K562 (cell line): ENCODE measurements around the gene OR10G8. TPM values are rescaled to one million over a fixed set of nuclear protein-coding genes. Genes with fewer than 3 reads are reported as not detected.

ENCODE experiments used
- ATAC-seq: fragments of 200-7000 bp; cut with Tn5 transposase; 3 replicates; pipeline ENCODE4 v1.9.1; 2020; ENCODE audit warnings: moderate library complexity
- BruUV-seq: library from RNA; stranded (reverse); fragments of 400-500 nt; replicated peaks from 2 replicates; lab custom pipeline; 2021; lab: Mats Ljungman, UMichigan
- CTCF ChIA-PET: fragments of 300-600 bp; formaldehyde crosslinking; extraction: SDS; loops from one replicate; lab custom pipeline; 2021; ENCODE audit warnings: low intra/inter-chr PET ratio; lab: Yijun Ruan, JAX
- POLR2A ChIA-PET: fragments of 300-600, 350-650 bp; sonication (Branson Sonifier 250); formaldehyde crosslinking; extraction: SDS; loops from one replicate; lab custom pipeline; 2021; ENCODE audit warnings: antibody characterized with exemption, inconsistent platforms; lab: Yijun Ruan, JAX
- DNase-seq, 4 experiments: peaks; one replicate each; pipeline versions ENCODE4 v3.0.0 to v3.0.0-alpha.2; 2011 to 2018; ENCODE audit warnings: low spot score in 3 of 4, mixed read lengths in 3 of 4; ENCODE audit errors: extremely low read depth in 1 of 4
- FAIRE-seq: peaks from 2 replicates; lab custom pipeline; 2011; peaks lifted over from hg19 to GRCh38; lab: Jason Lieb, UNC
- H2AFZ ChIP-seq: 2 replicates; pipeline ENCODE4 v1.6.0; 2011; ENCODE audit warnings: low read depth, low read length, control low read depth, inconsistent platforms
- H3K27ac ChIP-seq: fragments of 200-600 bp; 3 replicates; pipeline ENCODE4 v1.8.0; 2011; ENCODE audit warnings: low read depth, mild to moderate bottlenecking, control low read depth, inconsistent platforms, low read length, moderate library complexity, mixed read lengths; ENCODE audit errors: extremely low read depth
- H3K27me3 ChIP-seq, 2 experiments: fragments of 300-600 bp in 1 of 2; 2 replicates in 1 of 2; 3 replicates in 1 of 2; pipeline versions ENCODE4 v1.6.0 to v1.8.0; 2011; ENCODE audit warnings: inconsistent platforms in 2 of 2, low read length in 2 of 2, mild to moderate bottlenecking in 1 of 2, mixed read lengths in 1 of 2, moderate library complexity in 1 of 2; ENCODE audit not compliant: control insufficient read depth in 2 of 2, insufficient read depth in 2 of 2
- H3K36me3 ChIP-seq: fragments of 300-600 bp; 3 replicates; pipeline ENCODE4 v1.8.0; 2011; ENCODE audit warnings: mild to moderate bottlenecking, low read length, inconsistent platforms; ENCODE audit not compliant: control insufficient read depth, insufficient read depth
- H3K4me1 ChIP-seq, 2 experiments: fragments of 200-600 bp in 1 of 2; replicated peaks in 1 of 2; 2 replicates in 1 of 2; 3 replicates in 1 of 2; pipeline versions ENCODE4 v1.5.1 to v1.8.0; 2011; ENCODE audit warnings: inconsistent platforms in 2 of 2, low read length in 2 of 2, mild to moderate bottlenecking in 1 of 2, mixed read lengths in 1 of 2, moderate library complexity in 1 of 2; ENCODE audit not compliant: control insufficient read depth in 2 of 2, insufficient read depth in 2 of 2
- H3K4me2 ChIP-seq: 2 replicates; pipeline ENCODE4 v1.6.1; 2011; ENCODE audit warnings: low read length, control low read depth, inconsistent platforms, mixed read lengths; ENCODE audit not compliant: insufficient read depth
- H3K4me3 ChIP-seq: fragments of 200-600 bp; sonication (generic), shearing (Covaris generic); 2 replicates; pipeline ENCODE4 v1.5.1; 2016; ENCODE audit warnings: control low read depth, inconsistent platforms
- H3K79me2 ChIP-seq: fragments of 200-600 bp; 3 replicates; pipeline ENCODE4 v1.8.0; 2011; ENCODE audit warnings: low read length, inconsistent platforms; ENCODE audit not compliant: control insufficient read depth, insufficient read depth
- H3K9ac ChIP-seq, 2 experiments: 2 replicates each; pipeline versions ENCODE4 v1.6.0 to v1.6.1; 2011; ENCODE audit warnings: low read depth in 2 of 2, low read length in 2 of 2, control low read depth in 1 of 2, inconsistent platforms in 1 of 2, mild to moderate bottlenecking in 1 of 2, mixed read lengths in 1 of 2; ENCODE audit not compliant: insufficient read depth in 1 of 2
- H3K9me1 ChIP-seq: one replicate; pipeline ENCODE4 v1.6.0; 2011; ENCODE audit warnings: inconsistent platforms, mild to moderate bottlenecking, low read length, moderate library complexity; ENCODE audit not compliant: control insufficient read depth, insufficient read depth
- H3K9me3 ChIP-seq: replicated peaks from 2 replicates; pipeline ENCODE4 v1.5.1; 2011; ENCODE audit warnings: low read depth, low read length, inconsistent platforms; ENCODE audit not compliant: control insufficient read depth, insufficient read depth
- H4K20me1 ChIP-seq: replicated peaks from 2 replicates; pipeline ENCODE4 v1.6.1; 2011; ENCODE audit warnings: low read length, inconsistent platforms, mixed read lengths; ENCODE audit not compliant: control insufficient read depth, insufficient read depth
- ATF6 ChIP-seq: sonication (generic); formaldehyde crosslinking; IDR thresholded peaks from 2 replicates; pipeline ENCODE4 v1.4.0; 2020; ENCODE audit warnings: mild to moderate bottlenecking, missing genetic modification reagents
- FOS ChIP-seq: IDR thresholded peaks from 3 replicates; pipeline ENCODE4 v1.6.1; 2011; ENCODE audit not compliant: insufficient read length; ENCODE audit errors: extremely low read depth
- FOXA1 ChIP-seq: fragments of 450-650 bp; IDR thresholded peaks from 2 replicates; pipeline ENCODE4 v1.6.1; 2016; ENCODE audit warnings: mild to moderate bottlenecking, borderline replicate concordance
- MBD2 ChIP-seq: sonication (generic); IDR thresholded peaks from 2 replicates; pipeline ENCODE4 v1.6.1; 2016; ENCODE audit warnings: low read depth, borderline replicate concordance
- PRPF4 ChIP-seq: fragments of 200-400 bp; formaldehyde crosslinking; IDR thresholded peaks from one replicate; pipeline ENCODE4 v1.6.1; 2017; ENCODE audit warnings: low read length, low read depth, mild to moderate bottlenecking; ENCODE audit not compliant: insufficient read depth, poor library complexity, severe bottlenecking
- WHSC1 ChIP-seq: IDR thresholded peaks from one replicate; pipeline ENCODE4 v1.6.1; 2012; ENCODE audit warnings: low read length, control low read depth, inconsistent platforms
- ZEB2 ChIP-seq: fragments of 450-650 bp; IDR thresholded peaks from 2 replicates; pipeline ENCODE4 v1.6.1; 2016
- ZNF282 ChIP-seq: sonication (generic); formaldehyde crosslinking; IDR thresholded peaks from 2 replicates; pipeline ENCODE4 v1.8.1; 2023; ENCODE audit warnings: missing genetic modification reagents
- ZNF318 ChIP-seq, 2 experiments: fragments of 450-650 bp; IDR thresholded peaks; 2 replicates each; pipeline ENCODE4 v1.6.1; 2016; ENCODE audit warnings: mild to moderate bottlenecking in 2 of 2, borderline replicate concordance in 1 of 2, low read depth in 1 of 2, moderate library complexity in 1 of 2
- ZNF699 ChIP-seq: fragments of 250-450 bp; sonication (Bioruptor Pico); IDR thresholded peaks from 2 replicates; pipeline ENCODE4 v1.8.0; 2021; ENCODE audit warnings: mild to moderate bottlenecking, moderate library complexity; ENCODE audit not compliant: insufficient replicate concordance
- in situ Hi-C: fragments of 300-500 bp; cut with MboI; formaldehyde crosslinking; loops from 4 replicates; pipeline ENCODE4 v1.15.0; 2018; ENCODE audit warnings: inconsistent platforms, mixed read lengths
- intact Hi-C: fragments of 100-400 bp; cut with micrococcal nuclease; formaldehyde crosslinking; loops from 2 replicates; pipeline ENCODE4 v1.14.2; 2022
- polyA plus RNA-seq, 8 experiments: library from polyadenylated mRNA; depleted of rRNA in 4 of 8; stranded (reverse) in 5 of 8; unstranded in 3 of 8; fragments of >200 nt; fragmentation: Nextera tagmentation in 2 of 8; fragmentation: Illumina TruSeq in 1 of 8; extraction: Ambion mirVana in 2 of 8; extraction: Trizol in 1 of 8; gene quantifications; 2 replicates each; pipeline versions ENCODE4 v1.2.1 to v1.2.3, GENCODE V29; 2011 to 2014; ENCODE audit warnings: inconsistent platforms in 1 of 8, missing spikeins in 1 of 8
- total RNA-seq, 7 experiments: library from RNA; depleted of rRNA in 6 of 7; stranded (reverse); fragments of >200 nt in 6 of 7; fragmentation: Illumina TruSeq in 2 of 7; extraction: Trizol in 2 of 7; gene quantifications; 2 replicates each; pipeline versions ENCODE4 v1.2.1 to v1.2.3, GENCODE V29; 2011 to 2021; ENCODE audit warnings: low replicate concordance in 1 of 7
- TF ChIP-seq, protein P1 (sequence below): fragments of 200-800 bp; sonication (Bioruptor generic); IDR thresholded peaks from 2 replicates; pipeline ENCODE4 v1.6.1; 2017; ENCODE audit warnings: missing genetic modification characterization, missing compliant biosample characterization

OR10G8 gene
- total and polyA plus RNA-seq, 9 of the 15 experiments (the other 6 are each of a cell fraction or from before 2014, with no cell fraction given), result not detected

DNA sequence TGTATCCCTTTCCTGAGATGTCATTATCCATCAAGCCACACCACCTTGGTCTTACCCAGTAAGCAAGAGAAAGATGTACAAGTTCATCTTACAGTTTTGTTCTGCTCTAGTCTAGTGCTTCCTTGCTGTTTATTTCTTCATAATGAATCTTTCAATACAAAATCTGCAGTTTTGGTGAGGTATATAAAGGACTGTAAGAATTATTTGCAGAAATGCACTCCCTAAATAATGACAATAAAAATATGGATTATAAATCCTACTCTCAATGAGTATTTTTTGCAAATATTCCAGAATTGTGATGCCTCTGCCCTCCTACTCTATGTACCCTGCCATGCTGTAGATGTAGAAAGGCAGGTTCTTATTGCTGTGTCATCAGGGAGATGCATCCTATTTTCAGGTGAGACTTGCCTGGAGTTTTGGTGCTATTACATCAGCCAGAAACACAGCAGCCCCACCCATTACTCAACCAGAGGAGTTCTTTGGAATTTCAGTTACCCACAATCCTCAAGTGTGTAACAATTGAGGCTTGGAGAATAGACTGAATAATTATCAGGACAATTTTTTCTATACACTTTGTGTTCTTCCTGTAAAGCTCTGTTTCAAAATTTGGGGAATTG lies 48.8 kb upstream of the OR10G8 start, which contains the start of gene OR10S1:
Gene OR10S1 (minus strand): TSS at position 51 of the 617 bp plus-strand sequence. CDS start 117 bp downstream, outside the sequence.
- peak; percentile 75 for ATAC-seq
- POLR2A ChIA-PET, result no interaction called here
- no peaks in the 10 kb centered on the region for H3K79me2 ChIP-seq
- no peak for FAIRE-seq
- intact Hi-C loops (no loop called here), in situ Hi-C loops (no loop called here)
- peaks cover 0 to 7% of the 10 kb centered on the region in 2 experiments; a peak in 1 of 5 replicates for H3K27me3 ChIP-seq
- H3K9ac ChIP-seq, result no peak within 1 kb of the TSS
- no peak within 1 kb of the TSS for H2AFZ ChIP-seq
- CTCF ChIA-PET, result no interaction called here
- no peaks in the 10 kb centered on the region for H4K20me1 ChIP-seq
- no peak within 1 kb of the TSS for H3K27ac ChIP-seq
- no TSS peak for BruUV-seq
- no peak for DNase-seq
- no peaks in the 10 kb centered on the region for H3K9me3 ChIP-seq
- H3K36me3 ChIP-seq, result no peaks in the 10 kb centered on the region
- H3K4me2 ChIP-seq, result no peak within 1 kb of the TSS
- H3K4me3 ChIP-seq, result no peak within 1 kb of the TSS
- H3K4me1 ChIP-seq, result no peaks in the 10 kb centered on the region
- no peaks in the 10 kb centered on the region for H3K9me1 ChIP-seq
- TF ChIP-seq PRPF4 (no peak), ZEB2 (peak; percentile 81), ATF6 (CRISPR knock-in tag) (no peak), ZNF282 (CRISPR knock-in tag) (no peak), ZNF318 (IDR thresholded peaks at IDR 0.05; ENCODE audit: borderline replicate concordance in 1 of 2, low read depth in 1 of 2) (no peak), FOS (no peak), WHSC1 (no peak), FOXA1 (no peak), ZNF699 (CRISPR knock-in tag) (no peak), MBD2 (no peak)
- TF ChIP-seq, protein P1, sequence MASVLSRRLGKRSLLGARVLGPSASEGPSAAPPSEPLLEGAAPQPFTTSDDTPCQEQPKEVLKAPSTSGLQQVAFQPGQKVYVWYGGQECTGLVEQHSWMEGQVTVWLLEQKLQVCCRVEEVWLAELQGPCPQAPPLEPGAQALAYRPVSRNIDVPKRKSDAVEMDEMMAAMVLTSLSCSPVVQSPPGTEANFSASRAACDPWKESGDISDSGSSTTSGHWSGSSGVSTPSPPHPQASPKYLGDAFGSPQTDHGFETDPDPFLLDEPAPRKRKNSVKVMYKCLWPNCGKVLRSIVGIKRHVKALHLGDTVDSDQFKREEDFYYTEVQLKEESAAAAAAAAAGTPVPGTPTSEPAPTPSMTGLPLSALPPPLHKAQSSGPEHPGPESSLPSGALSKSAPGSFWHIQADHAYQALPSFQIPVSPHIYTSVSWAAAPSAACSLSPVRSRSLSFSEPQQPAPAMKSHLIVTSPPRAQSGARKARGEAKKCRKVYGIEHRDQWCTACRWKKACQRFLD, result no peak
